ENCODE results near the gene SYNE1.
"Not testable (repeated sequence)": the region's sequence is repeated elsewhere in the genome, so short reads cannot be mapped to it uniquely, and the experiment has no call there.

Gene SYNE1

GRCh38 chr6:152334555-152334954 lies 302.6 kb downstream of the SYNE1 start:
- no peak for FAIRE-seq
- DNase-seq (ENCODE audit: insufficient read length, low spot score), result no peak

GRCh38 chr6:152330961-152331360 lies 306.2 kb downstream of the SYNE1 start:
- DNase-seq (ENCODE audit: insufficient read length, low spot score) (no peak), FAIRE-seq (no peak)

- FAIRE-seq (no peak), DNase-seq (ENCODE audit: insufficient read length, low spot score) (no peak)
These were observed 307.3 kb downstream of the SYNE1 start for GRCh38 chr6:152329638-152330448.

GRCh38 chr6:152328200-152328599 lies 309.0 kb downstream of the SYNE1 start:
- DNase-seq (ENCODE audit: insufficient read length, low spot score); FAIRE-seq: not testable (repeated sequence)

- FAIRE-seq (no peak), DNase-seq (ENCODE audit: insufficient read length, low spot score) (no peak)
These were observed 313.8 kb downstream of the SYNE1 start for GRCh38 chr6:152323376-152323775.

GRCh38 chr6:152318278-152318677 lies 318.9 kb downstream of the SYNE1 start:
- no peak for DNase-seq (ENCODE audit: insufficient read length, low spot score)
- FAIRE-seq, result no peak

- FAIRE-seq (no peak), DNase-seq (ENCODE audit: insufficient read length, low spot score) (no peak)
These were observed 321.1 kb downstream of the SYNE1 start for GRCh38 chr6:152316024-152316423.

GRCh38 chr6:152314483-152314832 lies 322.7 kb downstream of the SYNE1 start:
- FAIRE-seq, result no peak
- no peak for DNase-seq (ENCODE audit: insufficient read length, low spot score)

- DNase-seq (ENCODE audit: insufficient read length, low spot score) (no peak), FAIRE-seq (no peak)
These were observed 323.4 kb downstream of the SYNE1 start for GRCh38 chr6:152313542-152314482.

- DNase-seq (ENCODE audit: insufficient read length, low spot score), result no peak
- FAIRE-seq, result no peak
These were observed 324.7 kb downstream of the SYNE1 start for GRCh38 chr6:152312434-152312833.

GRCh38 chr6:152310371-152310954 lies 326.7 kb downstream of the SYNE1 start:
- DNase-seq (ENCODE audit: insufficient read length, low spot score) (no peak), FAIRE-seq (no peak)

- FAIRE-seq, result no peak
- DNase-seq (ENCODE audit: insufficient read length, low spot score), result no peak
These were observed 327.5 kb downstream of the SYNE1 start for GRCh38 chr6:152309648-152310047.

GRCh38 chr6:152309006-152309405 lies 328.2 kb downstream of the SYNE1 start:
- no peak for FAIRE-seq
- no peak for DNase-seq (ENCODE audit: insufficient read length, low spot score)

- DNase-seq (ENCODE audit: insufficient read length, low spot score) (no peak), FAIRE-seq (no peak)
These were observed 328.9 kb downstream of the SYNE1 start for GRCh38 chr6:152308306-152308705.

GRCh38 chr6:152305672-152306071 lies 331.5 kb downstream of the SYNE1 start:
- FAIRE-seq (no peak), DNase-seq (ENCODE audit: insufficient read length, low spot score) (no peak)

- DNase-seq (ENCODE audit: insufficient read length, low spot score), result peak; percentile 76
- peak; percentile 79 for FAIRE-seq
These were observed 335.2 kb downstream of the SYNE1 start for GRCh38 chr6:152301765-152302568.

GRCh38 chr6:152301021-152301764 lies 336.0 kb downstream of the SYNE1 start:
- DNase-seq (ENCODE audit: insufficient read length, low spot score) (no peak), FAIRE-seq (no peak)

GRCh38 chr6:152300517-152300916 lies 336.6 kb downstream of the SYNE1 start:
- DNase-seq (ENCODE audit: insufficient read length, low spot score) (no peak), FAIRE-seq (no peak)

GRCh38 chr6:152298848-152299735 lies 338.1 kb downstream of the SYNE1 start:
- FAIRE-seq (no peak), DNase-seq (ENCODE audit: insufficient read length, low spot score) (no peak)
